Measurements from ENCODE around the gene METTL23.

METTL23 gene

DNA sequence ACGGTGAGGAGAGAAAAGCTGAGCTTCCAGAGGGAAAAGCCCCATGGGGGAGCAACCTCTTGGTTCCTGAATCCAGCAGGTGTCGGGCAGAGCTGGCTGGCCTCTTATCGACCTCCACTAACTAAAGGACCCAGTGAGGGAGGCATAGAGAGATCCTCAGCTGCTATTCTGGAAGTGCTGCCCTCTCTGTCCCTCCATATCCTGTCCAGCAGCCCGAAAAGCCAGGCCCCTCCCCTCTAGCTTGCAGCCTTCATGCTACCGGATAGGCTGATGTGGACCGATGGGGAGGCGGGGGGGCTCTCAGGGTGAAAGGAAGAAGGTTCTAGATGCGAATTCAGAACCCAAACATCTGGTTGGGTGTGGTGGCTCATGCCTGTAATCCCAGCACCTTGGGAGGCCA, 40.8 kb upstream of the METTL23 start:
- Histone ChIP-seq H3K36me3 (ENCODE audit: control insufficient read depth, insufficient read depth, low read length) (peaks cover 3% of the 10 kb centered on the region), H3K4me1 (ENCODE audit: control insufficient read depth, insufficient read depth, low read length) (peaks cover 36% of the 10 kb centered on the region), H3K27me3 (ENCODE audit: control insufficient read depth, insufficient read depth, low read length) (no peaks in the 10 kb centered on the region), H3K27ac (ENCODE audit: low read depth, low read length) (no peak overlapping the region), H3K4me3 (ENCODE audit: low read depth, low read length) (no peak overlapping the region), H3K9me3 (ENCODE audit: control insufficient read depth, insufficient read depth, low read depth, low read length) (no peaks in the 10 kb centered on the region), H3K9ac (ENCODE audit: low read length) (no peak overlapping the region)

GRCh38 chr17:76686538-76687297, 39.9 kb upstream of the METTL23 start:
- peaks cover 3% of the 10 kb centered on the region for H3K36me3 ChIP-seq (ENCODE audit: control insufficient read depth, insufficient read depth, low read length)
- peaks cover 31% of the 10 kb centered on the region for H3K4me1 ChIP-seq (ENCODE audit: control insufficient read depth, insufficient read depth, low read length)
- no peak overlapping the region for H3K9ac ChIP-seq (ENCODE audit: low read length)
- H3K4me3 ChIP-seq (ENCODE audit: low read depth, low read length), result no peak overlapping the region
- H3K27ac ChIP-seq (ENCODE audit: low read depth, low read length), result no peak overlapping the region
- H3K27me3 ChIP-seq (ENCODE audit: control insufficient read depth, insufficient read depth, low read length), result no peaks in the 10 kb centered on the region
- no peaks in the 10 kb centered on the region for H3K9me3 ChIP-seq (ENCODE audit: control insufficient read depth, insufficient read depth, low read depth, low read length)

DNA sequence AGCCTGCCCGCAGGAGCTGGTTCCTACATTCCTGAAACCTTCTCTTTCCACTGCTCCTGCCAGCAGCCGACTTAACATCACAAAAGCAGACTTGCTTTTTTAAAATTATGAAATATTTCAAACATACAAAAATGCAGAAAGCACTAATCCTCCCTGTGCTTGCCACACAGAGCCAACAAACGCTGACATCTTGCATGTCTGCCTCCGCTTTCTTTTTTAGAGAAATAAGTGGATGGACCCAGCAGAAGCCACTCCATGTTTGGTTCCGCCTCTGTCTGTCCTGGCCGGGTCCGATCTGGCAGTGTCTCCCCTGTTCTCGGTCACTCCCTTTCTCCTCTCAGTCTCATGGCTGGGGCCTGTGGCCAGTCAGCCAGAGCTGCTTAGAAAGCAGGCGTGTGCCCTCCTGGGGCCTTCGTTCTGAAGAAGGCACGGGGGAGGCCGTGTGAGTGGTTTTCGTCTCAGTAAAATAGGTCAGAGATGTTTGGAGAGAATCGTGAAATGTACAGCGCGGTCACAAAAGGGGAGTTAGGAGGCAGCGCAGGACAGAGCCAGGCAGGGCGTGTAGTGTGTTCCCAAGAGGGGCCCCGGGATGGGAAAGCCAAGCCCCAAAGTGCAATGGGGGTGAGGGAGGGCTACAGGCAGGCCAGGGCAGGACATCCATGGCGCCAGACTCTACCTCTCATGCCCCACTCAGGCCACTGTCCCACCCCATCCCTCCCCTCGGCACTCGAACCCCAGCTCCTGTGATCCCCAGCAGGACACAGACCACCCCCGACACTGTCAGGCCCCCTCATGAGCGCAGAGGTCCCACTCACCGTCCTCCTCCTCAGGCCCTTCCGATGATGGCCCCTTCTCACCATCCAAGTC, 39.1 kb upstream of the METTL23 start:
- no peak overlapping the region for H3K9ac ChIP-seq (ENCODE audit: low read length)
- no peak overlapping the region for H3K27ac ChIP-seq (ENCODE audit: low read depth, low read length)
- H3K4me1 ChIP-seq (ENCODE audit: control insufficient read depth, insufficient read depth, low read length), result peaks cover 30% of the 10 kb centered on the region
- peaks cover 1% of the 10 kb centered on the region for H3K36me3 ChIP-seq (ENCODE audit: control insufficient read depth, insufficient read depth, low read length)
- H3K9me3 ChIP-seq (ENCODE audit: control insufficient read depth, insufficient read depth, low read depth, low read length), result no peaks in the 10 kb centered on the region
- no peak overlapping the region for H3K4me3 ChIP-seq (ENCODE audit: low read depth, low read length)
- no peaks in the 10 kb centered on the region for H3K27me3 ChIP-seq (ENCODE audit: control insufficient read depth, insufficient read depth, low read length)

GRCh38 chr17:76688165-76688622, 38.4 kb upstream of the METTL23 start:
- Histone ChIP-seq H3K36me3 (ENCODE audit: control insufficient read depth, insufficient read depth, low read length) (no peaks in the 10 kb centered on the region), H3K27me3 (ENCODE audit: control insufficient read depth, insufficient read depth, low read length) (no peaks in the 10 kb centered on the region), H3K27ac (ENCODE audit: low read depth, low read length) (no peak overlapping the region), H3K9me3 (ENCODE audit: control insufficient read depth, insufficient read depth, low read depth, low read length) (no peaks in the 10 kb centered on the region), H3K4me3 (ENCODE audit: low read depth, low read length) (no peak overlapping the region), H3K9ac (ENCODE audit: low read length) (no peak overlapping the region), H3K4me1 (ENCODE audit: control insufficient read depth, insufficient read depth, low read length) (peaks cover 30% of the 10 kb centered on the region)

GRCh38 chr17:76689859-76690258, 36.8 kb upstream of the METTL23 start:
- H3K9ac ChIP-seq (ENCODE audit: low read length), result no peak overlapping the region
- no peak overlapping the region for H3K27ac ChIP-seq (ENCODE audit: low read depth, low read length)
- H3K9me3 ChIP-seq (ENCODE audit: control insufficient read depth, insufficient read depth, low read depth, low read length), result no peaks in the 10 kb centered on the region
- no peaks in the 10 kb centered on the region for H3K27me3 ChIP-seq (ENCODE audit: control insufficient read depth, insufficient read depth, low read length)
- H3K36me3 ChIP-seq (ENCODE audit: control insufficient read depth, insufficient read depth, low read length), result no peaks in the 10 kb centered on the region
- no peak overlapping the region for H3K4me3 ChIP-seq (ENCODE audit: low read depth, low read length)
- peaks cover 24% of the 10 kb centered on the region for H3K4me1 ChIP-seq (ENCODE audit: control insufficient read depth, insufficient read depth, low read length)

DNA sequence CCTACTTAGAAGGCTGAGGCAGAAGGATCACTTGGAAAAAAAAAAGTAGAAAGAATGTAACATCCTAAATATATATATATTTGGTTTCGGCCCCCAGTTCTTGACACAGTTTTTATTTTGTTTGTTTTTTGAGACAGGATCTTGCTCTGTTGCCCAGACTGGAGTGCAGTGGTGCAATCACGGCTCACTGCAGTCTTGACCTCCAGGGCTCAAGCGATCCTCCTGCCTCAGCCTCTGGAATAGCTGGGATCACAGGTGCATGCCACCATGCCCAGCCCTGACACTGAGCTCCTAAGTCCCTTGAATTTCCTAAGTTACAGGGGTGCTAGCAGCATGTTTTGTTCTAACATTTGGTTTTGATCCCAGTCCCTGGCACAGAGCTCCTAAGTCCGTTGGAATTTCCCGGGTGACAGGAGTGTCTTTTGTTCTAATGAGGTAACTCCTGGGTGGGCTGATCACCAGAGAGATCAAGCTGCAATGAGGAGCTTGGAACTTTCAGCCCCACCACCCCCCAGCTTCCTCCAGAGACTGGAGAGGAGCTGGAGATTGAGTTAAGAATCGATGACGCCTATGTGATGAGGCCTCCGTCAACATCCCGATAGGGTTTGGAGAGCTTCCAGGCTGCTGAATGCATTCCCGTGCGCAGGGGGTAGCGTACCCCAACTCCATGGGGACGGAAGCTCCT, 35.9 kb upstream of the METTL23 start:
- H3K4me3 ChIP-seq (ENCODE audit: low read depth, low read length), result no peak overlapping the region
- H3K27ac ChIP-seq (ENCODE audit: low read depth, low read length), result no peak overlapping the region
- H3K9ac ChIP-seq (ENCODE audit: low read length), result no peak overlapping the region
- peaks cover 24% of the 10 kb centered on the region for H3K4me1 ChIP-seq (ENCODE audit: control insufficient read depth, insufficient read depth, low read length)
- no peaks in the 10 kb centered on the region for H3K9me3 ChIP-seq (ENCODE audit: control insufficient read depth, insufficient read depth, low read depth, low read length)
- no peaks in the 10 kb centered on the region for H3K36me3 ChIP-seq (ENCODE audit: control insufficient read depth, insufficient read depth, low read length)
- H3K27me3 ChIP-seq (ENCODE audit: control insufficient read depth, insufficient read depth, low read length), result no peaks in the 10 kb centered on the region

GRCh38 chr17:76691379-76692191, 35.1 kb upstream of the METTL23 start:
- Histone ChIP-seq H3K27ac (ENCODE audit: low read depth, low read length) (no peak overlapping the region), H3K4me1 (ENCODE audit: control insufficient read depth, insufficient read depth, low read length) (peaks cover 23% of the 10 kb centered on the region), H3K36me3 (ENCODE audit: control insufficient read depth, insufficient read depth, low read length) (no peaks in the 10 kb centered on the region), H3K9ac (ENCODE audit: low read length) (no peak overlapping the region), H3K9me3 (ENCODE audit: control insufficient read depth, insufficient read depth, low read depth, low read length) (no peaks in the 10 kb centered on the region), H3K4me3 (ENCODE audit: low read depth, low read length) (no peak overlapping the region), H3K27me3 (ENCODE audit: control insufficient read depth, insufficient read depth, low read length) (no peaks in the 10 kb centered on the region)

- Histone ChIP-seq H3K27ac (ENCODE audit: low read depth, low read length) (no peak overlapping the region), H3K27me3 (ENCODE audit: control insufficient read depth, insufficient read depth, low read length) (no peaks in the 10 kb centered on the region), H3K36me3 (ENCODE audit: control insufficient read depth, insufficient read depth, low read length) (no peaks in the 10 kb centered on the region), H3K9me3 (ENCODE audit: control insufficient read depth, insufficient read depth, low read depth, low read length) (no peaks in the 10 kb centered on the region), H3K9ac (ENCODE audit: low read length) (no peak overlapping the region), H3K4me3 (ENCODE audit: low read depth, low read length) (no peak overlapping the region), H3K4me1 (ENCODE audit: control insufficient read depth, insufficient read depth, low read length) (peaks cover 23% of the 10 kb centered on the region)
Observed at GRCh38 chr17:76695059-76695831, 31.4 kb upstream of the METTL23 start.

GRCh38 chr17:76696763-76697701, 29.6 kb upstream of the METTL23 start:
- H3K4me3 ChIP-seq (ENCODE audit: low read depth, low read length), result no peak overlapping the region
- H3K9ac ChIP-seq (ENCODE audit: low read length), result no peak overlapping the region
- no peak overlapping the region for H3K27ac ChIP-seq (ENCODE audit: low read depth, low read length)
- H3K9me3 ChIP-seq (ENCODE audit: control insufficient read depth, insufficient read depth, low read depth, low read length), result no peaks in the 10 kb centered on the region
- H3K4me1 ChIP-seq (ENCODE audit: control insufficient read depth, insufficient read depth, low read length), result peaks cover 40% of the 10 kb centered on the region
- H3K27me3 ChIP-seq (ENCODE audit: control insufficient read depth, insufficient read depth, low read length), result no peaks in the 10 kb centered on the region
- H3K36me3 ChIP-seq (ENCODE audit: control insufficient read depth, insufficient read depth, low read length), result no peaks in the 10 kb centered on the region
